ENCODE results near the gene HSD17B2.
A peak's percentile ranks its signal among the peaks of the same experiment; 100 is the strongest.
"Not testable (repeated sequence)": the region's sequence is repeated elsewhere in the genome, so short reads cannot be mapped to it uniquely, and the experiment has no call there.

The HSD17B2 gene

GRCh38 chr16:82034981-82035612, at the start of gene HSD17B2:
HSD17B2 (plus strand) TSS chr16:82035253; CDS start chr16:82035425, 172 bp downstream.
- DNase-seq (ENCODE audit: low spot score) (peak; percentile 65), FAIRE-seq (peak; percentile 32)

GRCh38 chr16:81987121-81987520, 47.9 kb upstream of the HSD17B2 start:
- DNase-seq (ENCODE audit: low spot score), result no peak
- FAIRE-seq, result no peak

- FAIRE-seq, result no peak
Observed at GRCh38 chr16:81987706-81988105, 47.3 kb upstream of the HSD17B2 start.

GRCh38 chr16:81992859-81993258, 42.2 kb upstream of the HSD17B2 start:
- no peak for DNase-seq (ENCODE audit: low spot score)
- no peak for FAIRE-seq

More at GRCh38 chr16:81987706-81988105, 47.3 kb upstream of the HSD17B2 start:
- DNase-seq (ENCODE audit: low spot score), result no peak

- no peak for FAIRE-seq
- DNase-seq (ENCODE audit: low spot score), result no peak
Observed at GRCh38 chr16:81994485-81994884, 40.6 kb upstream of the HSD17B2 start.

- no peak for FAIRE-seq
Observed at GRCh38 chr16:81995651-81996050, 39.4 kb upstream of the HSD17B2 start.

GRCh38 chr16:81996664-81997509, 38.2 kb upstream of the HSD17B2 start:
- DNase-seq (ENCODE audit: low spot score) (peak; percentile 47), FAIRE-seq (peak; percentile 48)

More at GRCh38 chr16:81995651-81996050, 39.4 kb upstream of the HSD17B2 start:
- DNase-seq (ENCODE audit: low spot score), result no peak

- no peak for FAIRE-seq
- DNase-seq (ENCODE audit: low spot score), result peak; percentile 44
Observed at GRCh38 chr16:81997738-81998137, 37.3 kb upstream of the HSD17B2 start.

GRCh38 chr16:82002831-82003230, 32.2 kb upstream of the HSD17B2 start:
- DNase-seq (ENCODE audit: low spot score) (no peak), FAIRE-seq (no peak)

- DNase-seq (ENCODE audit: low spot score), result no peak
- no peak for FAIRE-seq
Observed at GRCh38 chr16:82004601-82005000, 30.5 kb upstream of the HSD17B2 start.

GRCh38 chr16:82005027-82005830, 29.8 kb upstream of the HSD17B2 start:
- no peak for FAIRE-seq

GRCh38 chr16:82006036-82006435, 29.0 kb upstream of the HSD17B2 start:
- DNase-seq (ENCODE audit: low spot score) (no peak), FAIRE-seq (no peak)

More at GRCh38 chr16:82005027-82005830, 29.8 kb upstream of the HSD17B2 start:
- DNase-seq (ENCODE audit: low spot score), result no peak

- DNase-seq (ENCODE audit: low spot score) (no peak), FAIRE-seq (no peak)
Observed at GRCh38 chr16:82007189-82007588, 27.9 kb upstream of the HSD17B2 start.

- FAIRE-seq (no peak), DNase-seq (ENCODE audit: low spot score) (no peak)
Observed at GRCh38 chr16:82008957-82009592, 26.0 kb upstream of the HSD17B2 start.

- not testable (repeated sequence) for DNase-seq (ENCODE audit: low spot score); FAIRE-seq
Observed at GRCh38 chr16:82009789-82010188, 25.3 kb upstream of the HSD17B2 start.

- DNase-seq (ENCODE audit: low spot score) (no peak), FAIRE-seq (no peak)
Observed at GRCh38 chr16:82010649-82011048, 24.4 kb upstream of the HSD17B2 start.

GRCh38 chr16:82011199-82011641, 23.8 kb upstream of the HSD17B2 start, which contains the start of gene SDR42E1:
SDR42E1 (minus strand) TSS chr16:82011470; CDS start chr16:82000858, 10,612 bp downstream.
- FAIRE-seq (no peak), DNase-seq (ENCODE audit: low spot score) (no peak)

GRCh38 chr16:82013139-82013538, 21.9 kb upstream of the HSD17B2 start:
- FAIRE-seq (no peak), DNase-seq (ENCODE audit: low spot score) (no peak)

GRCh38 chr16:82016263-82016662, 18.8 kb upstream of the HSD17B2 start:
- FAIRE-seq (no peak), DNase-seq (ENCODE audit: low spot score) (no peak)

- DNase-seq (ENCODE audit: low spot score) (no peak), FAIRE-seq (no peak)
Observed at GRCh38 chr16:82016964-82017363, 18.1 kb upstream of the HSD17B2 start.
